Esophagus squamous epithelium (tissue), 5 donors: Measurements from ENCODE around the gene RNF208. TPM values are rescaled to one million over a fixed set of nuclear protein-coding genes. Genes with fewer than 3 reads are reported as not detected.

ENCODE experiments used
- DNase-seq: peaks from one replicate; lab custom pipeline; 2025; lab: John Stamatoyannopoulos, UW
- H3K27ac ChIP-seq, 4 donors: fragments of 200-600 bp; sonication (generic); one replicate each; pipeline ENCODE4 v1.5.1; 2016 to 2019; ENCODE audit warnings: mild to moderate bottlenecking in 1 of 4
- H3K27me3 ChIP-seq, 4 donors: fragments of 200-600 bp; sonication (generic); 1 replicate in 3 of 4; 2 replicates in 1 of 4; pipeline versions ENCODE4 v1.5.1 to v1.6.0; 2017 to 2021; ENCODE audit warnings: antibody characterized with exemption in 1 of 4
- H3K36me3 ChIP-seq, 3 donors: fragments of 200-600 bp; sonication (generic); one replicate each; pipeline ENCODE4 v1.5.1; 2016 to 2019
- H3K4me1 ChIP-seq, 3 donors: fragments of 200-600 bp; sonication (generic); one replicate each; pipeline ENCODE4 v1.5.1; 2017 to 2019
- H3K4me3 ChIP-seq, 4 donors: fragments of 200-600 bp; sonication (generic); 1 replicate in 3 of 4; 2 replicates in 1 of 4; pipeline ENCODE4 v1.5.1; 2016 to 2019; ENCODE audit warnings: mild to moderate bottlenecking in 2 of 4, moderate library complexity in 1 of 4
- H3K9me3 ChIP-seq, 3 donors: fragments of 200-600 bp; sonication (generic); one replicate each; pipeline ENCODE4 v1.5.1; 2016 to 2019
- CTCF ChIP-seq, 6 experiments: fragments of 450-650 bp in 4 of 6; fragments of 200-600 bp in 2 of 6; sonication (generic) in 2 of 6; IDR thresholded peaks; one replicate each; pipeline ENCODE4 v1.5.1; 2016 to 2019; ENCODE audit warnings: antibody characterized with exemption in 6 of 6, mild to moderate bottlenecking in 4 of 6, moderate library complexity in 4 of 6
- POLR2A ChIP-seq, 4 donors: fragments of 450-650 bp; IDR thresholded peaks; one replicate each; pipeline ENCODE4 v1.6.1; 2017; ENCODE audit warnings: antibody characterized with exemption in 4 of 4, mild to moderate bottlenecking in 4 of 4, moderate library complexity in 3 of 4
- WGBS, 2 donors: methylation state at CpG; one replicate each; pipeline ENCODE4 v1.1.5; 2018; 5-methylcytosine and 5-hydroxymethylcytosine counted together
- intact Hi-C: fragments of 100-400 bp; cut with DNase I; formaldehyde crosslinking; loops from one replicate; pipeline ENCODE4 v1.15.0; 2022
- total RNA-seq, 4 donors: library from RNA; depleted of rRNA; stranded (reverse); fragments of >200 nt; gene quantifications; one replicate each; pipeline ENCODE4 v1.1.0, GENCODE V29; 2016
- donor health status: DM: yes; HTN: yes; CAD: no.

RNF208 gene
- total RNA-seq, 4 donors from 2014 or later, result 2.3 to 3.2 (median 2.5) TPM

- intact Hi-C loops, result no loop called here
- H3K27ac ChIP-seq, result no peak overlapping the region
- no peaks in the 10 kb centered on the region for H3K36me3 ChIP-seq
- H3K4me1 ChIP-seq, result peaks cover 6 to 29% (median 10%) of the 10 kb centered on the region in 3 donors
- WGBS, 2 donors, result 83% methylated on average over 7 of the region's 18 CpGs; no CpG with 5 or more reads in 1 of the 2 donors
- no peak for DNase-seq
- no peaks in the 10 kb centered on the region for H3K9me3 ChIP-seq
- TF ChIP-seq POLR2A (IDR thresholded peaks at IDR 0.05), result no peak
- TF ChIP-seq CTCF (IDR thresholded peaks at IDR 0.05), result no peak
- H3K27me3 ChIP-seq, result peaks cover 0 to 6% (median 0%) of the 10 kb centered on the region in 4 donors
- H3K4me3 ChIP-seq, result no peak overlapping the region
Observed at GRCh38 chr9:137250329-137251193, 28.5 kb upstream of the RNF208 start.

- DNase-seq, result no peak
- intact Hi-C loops, result no loop called here
- TF ChIP-seq POLR2A (IDR thresholded peaks at IDR 0.05) (no peak), CTCF (IDR thresholded peaks at IDR 0.05) (no peak)
- H3K27ac ChIP-seq, result no peak overlapping the region
- H3K4me3 ChIP-seq, result no peak overlapping the region
- H3K9me3 ChIP-seq, result no peaks in the 10 kb centered on the region
- 83% methylated on average over 2 of the region's 6 CpGs; no CpG with 5 or more reads in 1 of the 2 donors for WGBS, 2 donors
- H3K4me1 ChIP-seq, result peaks cover 17 to 39% (median 17%) of the 10 kb centered on the region in 3 donors
- H3K27me3 ChIP-seq, result peaks cover 0 to 6% (median 0%) of the 10 kb centered on the region in 4 donors
- peaks cover 3 to 10% (median 8%) of the 10 kb centered on the region in 3 donors for H3K36me3 ChIP-seq
Observed at GRCh38 chr9:137247916-137248175, 25.8 kb upstream of the RNF208 start.

GRCh38 chr9:137247135-137247915, 25.3 kb upstream of the RNF208 start:
- peaks cover 23 to 39% (median 23%) of the 10 kb centered on the region in 3 donors for H3K4me1 ChIP-seq
- H3K36me3 ChIP-seq, result peaks cover 6 to 15% (median 13%) of the 10 kb centered on the region in 3 donors
- no peak overlapping the region for H3K4me3 ChIP-seq
- no peak overlapping the region for H3K27ac ChIP-seq
- WGBS, 2 donors, result 84% methylated on average over 12 of the region's 20 CpGs
- TF ChIP-seq CTCF (IDR thresholded peaks at IDR 0.05) (no peak), POLR2A (IDR thresholded peaks at IDR 0.05) (no peak)
- intact Hi-C loops, result no loop called here
- no peaks in the 10 kb centered on the region for H3K9me3 ChIP-seq
- peaks cover 0 to 6% (median 0%) of the 10 kb centered on the region in 4 donors for H3K27me3 ChIP-seq
- no peak for DNase-seq

- intact Hi-C loops, result no loop called here
- WGBS, 2 donors, result 87 to 88% methylated on average over 8 to 10 of the region's 25 CpGs
- TF ChIP-seq POLR2A (IDR thresholded peaks at IDR 0.05) (no peak), CTCF (IDR thresholded peaks at IDR 0.05) (no peak)
Observed at GRCh38 chr9:137245450-137246421, 23.7 kb upstream of the RNF208 start.

More at GRCh38 chr9:137245450-137246421, 23.7 kb upstream of the RNF208 start:
- Histone ChIP-seq H3K4me1 (peaks cover 26 to 46% (median 30%) of the 10 kb centered on the region in 3 donors), H3K36me3 (peaks cover 6 to 21% (median 21%) of the 10 kb centered on the region in 3 donors), H3K27me3 (peaks cover 0 to 2% (median 0%) of the 10 kb centered on the region in 4 donors), H3K9me3 (no peaks in the 10 kb centered on the region), H3K4me3 (no peak overlapping the region), H3K27ac (no peak overlapping the region)
- DNase-seq, result no peak
